Thoracic aorta (tissue), 2 donors: ENCODE measurements around the gene RGS14. TPM values are rescaled to one million over a fixed set of nuclear protein-coding genes. Genes with fewer than 3 reads are reported as not detected.

Experiments used
- ATAC-seq: fragments of 150-250 bp; one replicate; pipeline ENCODE4 v1.8.0; 2017; ENCODE audit warnings: low read depth; ENCODE audit not compliant: insufficient number of reproducible peaks, low FRiP score
- DNase-seq: peaks from one replicate; pipeline ENCODE4 v3.0.0-alpha.2; 2020; ENCODE audit warnings: low spot score
- H3K27ac ChIP-seq, 2 donors: fragments of 200-600 bp; sonication (generic); 1 replicate in 1 of 2; 2 replicates in 1 of 2; pipeline ENCODE4 v1.5.1; 2016; ENCODE audit warnings: mild to moderate bottlenecking in 2 of 2, moderate library complexity in 2 of 2
- H3K27me3 ChIP-seq: fragments of 200-600 bp; sonication (generic); replicated peaks from 2 replicates; pipeline ENCODE4 v1.6.0; 2016; ENCODE audit warnings: mild to moderate bottlenecking; ENCODE audit not compliant: insufficient read depth
- H3K36me3 ChIP-seq: fragments of 200-600 bp; sonication (generic); one replicate; pipeline ENCODE4 v1.5.1; 2016
- H3K4me1 ChIP-seq, 2 donors: fragments of 200-600 bp; sonication (generic); 1 replicate in 1 of 2; 2 replicates in 1 of 2; pipeline versions ENCODE4 v1.5.1 to v1.6.0; 2016; ENCODE audit warnings: low read depth in 2 of 2, mild to moderate bottlenecking in 1 of 2; ENCODE audit not compliant: control insufficient read depth in 1 of 2
- H3K4me3 ChIP-seq: fragments of 200-600 bp; sonication (generic); 2 replicates; pipeline ENCODE4 v1.5.1; 2016; ENCODE audit warnings: mild to moderate bottlenecking
- H3K9me3 ChIP-seq: fragments of 200-600 bp; sonication (generic); 2 replicates; pipeline ENCODE4 v1.5.1; 2016
- CTCF ChIP-seq: fragments of 200-600 bp; sonication (generic); IDR thresholded peaks from one replicate; pipeline ENCODE4 v1.5.1; 2019; ENCODE audit warnings: antibody characterized with exemption
- total RNA-seq, 2 donors: library from RNA; depleted of rRNA; stranded (reverse); fragments of >200 nt; gene quantifications; one replicate each; pipeline versions ENCODE4 v1.1.0 to v1.2.3, GENCODE V29; 2016

Gene RGS14
- total RNA-seq = 10 to 100 TPM in 1 of 2 donors, 1 to 10 TPM in 1; 4.9 to 12.6 TPM

- DNase-seq (no peak), ATAC-seq (no peak)
- H3K9me3 ChIP-seq = no peaks in the 10 kb centered on the region
- no peaks in the 10 kb centered on the region for H3K27me3 ChIP-seq
- TF ChIP-seq CTCF = no peak
- H3K4me3 ChIP-seq = peak within 1 kb of the TSS; percentile 63
- no peaks in the 10 kb centered on the region for H3K36me3 ChIP-seq
- H3K27ac ChIP-seq = no peak within 1 kb of the TSS
- peaks cover 0 to 3% of the 10 kb centered on the region in 2 donors for H3K4me1 ChIP-seq
Measured at GRCh38 chr5:177357459-177358351, at the start of gene RGS14. TSS of gene RGS14 (plus strand) at chr5:177357924. CDS start at chr5:177358025, 101 bp downstream.

- Histone ChIP-seq H3K27me3 (no peaks in the 10 kb centered on the region), H3K27ac (no peak overlapping the region), H3K36me3 (peaks cover 14% of the 10 kb centered on the region), H3K9me3 (no peaks in the 10 kb centered on the region), H3K4me3 (no peak overlapping the region), H3K4me1 (peaks cover 18 to 42% of the 10 kb centered on the region in 2 donors)
- DNase-seq (no peak), ATAC-seq (no peak)
- no peak for TF ChIP-seq CTCF
Measured at GRCh38 chr5:177308740-177309139, 49.0 kb upstream of the RGS14 start.

- no peak overlapping the region for H3K27ac ChIP-seq
- H3K9me3 ChIP-seq = no peaks in the 10 kb centered on the region
Measured at GRCh38 chr5:177309351-177310191, 48.2 kb upstream of the RGS14 start.

GRCh38 chr5:177310332-177310731 lies 47.4 kb upstream of the RGS14 start:
- no peaks in the 10 kb centered on the region for H3K9me3 ChIP-seq
- H3K27me3 ChIP-seq = no peaks in the 10 kb centered on the region
- no peak overlapping the region for H3K4me3 ChIP-seq
- ATAC-seq (no peak), DNase-seq (no peak)
- peaks cover 7 to 29% of the 10 kb centered on the region in 2 donors for H3K4me1 ChIP-seq
- H3K36me3 ChIP-seq = peaks cover 13% of the 10 kb centered on the region
- H3K27ac ChIP-seq = no peak overlapping the region
- TF ChIP-seq CTCF = no peak

More at GRCh38 chr5:177309351-177310191, 48.2 kb upstream of the RGS14 start:
- Histone ChIP-seq H3K4me3 (no peak overlapping the region), H3K36me3 (peaks cover 14% of the 10 kb centered on the region), H3K4me1 (peaks cover 14 to 36% of the 10 kb centered on the region in 2 donors), H3K27me3 (no peaks in the 10 kb centered on the region)
- DNase-seq (no peak), ATAC-seq (no peak)
- TF ChIP-seq CTCF = peak; percentile 77
